T-helper 2 cell treated with Interferon-gamma antibody and Interleukin-4, amounts not matched to agents 100 ng/mL and 5 ng/mL, for 36 hours (primary cell): ENCODE results near the gene MYLK. TPM values are rescaled to one million over a fixed set of nuclear protein-coding genes. Genes with fewer than 3 reads are reported as not detected.
"Not testable (repeated sequence)": the region's sequence is repeated elsewhere in the genome, so short reads cannot be mapped to it uniquely, and the experiment has no call there.

Experiments used
- intact Hi-C: fragments of 100-400 bp; cut with micrococcal nuclease; formaldehyde crosslinking; loops from one replicate; pipeline ENCODE4 v1.15.1; 2023
- total RNA-seq: library from RNA; stranded (reverse); gene quantifications from 2 replicates; pipeline ENCODE4 v1.2.3, GENCODE V29; 2022

MYLK gene
- total RNA-seq, 1 donor from 2014 or later = 0.30 TPM

DNA sequence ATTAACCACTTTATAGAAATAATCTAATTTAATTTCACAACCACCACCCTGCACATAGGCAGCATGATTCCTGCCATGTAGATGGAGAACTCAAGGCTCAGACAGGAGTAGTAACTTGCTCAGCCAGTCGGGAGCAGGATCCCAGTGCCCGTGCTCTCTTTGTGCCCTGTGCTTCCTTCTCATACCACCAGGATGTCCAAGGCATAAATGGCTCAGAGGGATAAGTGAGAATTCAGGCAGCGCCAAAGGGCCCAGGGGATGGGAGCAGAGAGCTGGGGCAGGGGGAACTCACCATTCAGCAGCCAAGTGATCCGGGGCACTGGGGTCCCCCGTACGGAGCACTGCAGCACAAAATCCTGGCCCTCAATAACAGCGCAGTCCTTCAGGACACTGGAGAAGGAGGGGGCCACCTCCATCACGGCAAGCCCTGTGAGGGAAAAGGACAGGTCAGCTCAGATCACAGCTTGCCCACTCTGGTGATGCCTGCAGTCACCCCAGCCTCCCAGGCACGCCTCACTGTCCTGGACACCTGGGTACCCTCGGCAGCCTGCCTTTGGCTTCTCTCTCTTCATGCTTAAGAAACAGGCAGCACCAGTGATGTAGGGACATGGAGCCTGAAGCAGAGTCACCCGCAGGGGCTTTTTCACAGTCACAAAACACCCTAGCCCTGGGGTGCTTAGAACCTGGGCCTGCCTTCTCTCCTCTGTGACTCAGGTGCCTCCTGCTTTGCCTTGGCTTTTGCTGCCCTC is 158.3 kb downstream of the MYLK start:
- intact Hi-C loops = no loop called here

DNA sequence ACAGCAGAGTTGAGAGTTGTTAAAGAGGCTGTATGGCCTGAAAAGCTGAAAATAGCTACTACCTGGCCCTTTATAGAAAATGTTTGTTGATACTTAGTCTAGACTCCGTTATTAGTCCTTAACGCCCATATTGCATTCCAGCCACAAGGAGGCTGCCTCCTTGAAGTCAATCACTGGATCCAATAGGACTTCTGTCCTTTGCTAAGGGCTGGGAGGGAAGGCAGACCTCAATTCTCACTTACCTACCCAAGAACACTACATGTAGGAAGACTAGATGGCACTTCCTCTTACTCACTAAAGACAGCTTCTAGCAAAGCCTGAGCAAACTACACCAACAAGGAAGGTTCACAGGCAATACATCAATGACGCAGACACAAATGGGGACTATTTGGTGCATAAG is 159.8 kb downstream of the MYLK start:
- intact Hi-C loops = no loop called here

GRCh38 chr3:123723522-123724168 is 160.5 kb downstream of the MYLK start:
- intact Hi-C loops = loop anchor here (1.0 to 2.0 kb wide), 2 partner anchors 71 to 81 kb away; no protein-coding TSS in a partner anchor

GRCh38 chr3:123723070-123723469 is 161.1 kb downstream of the MYLK start:
- intact Hi-C loops = loop anchor here (1.0 to 2.0 kb wide), 2 partner anchors 71 to 80 kb away; no protein-coding TSS in a partner anchor

GRCh38 chr3:123722456-123722855 is 161.7 kb downstream of the MYLK start:
- intact Hi-C loops = loop anchor here (2.0 kb wide), 1 partner anchor 80 kb away; no protein-coding TSS in a partner anchor

- intact Hi-C loops = loop anchor here (2.0 kb wide), 1 partner anchor 79 kb away; no protein-coding TSS in a partner anchor
Observed at GRCh38 chr3:123722021-123722420, 162.1 kb downstream of the MYLK start.

- intact Hi-C loops = not testable (repeated sequence)
Observed at GRCh38 chr3:123721095-123721689, 162.9 kb downstream of the MYLK start.

DNA sequence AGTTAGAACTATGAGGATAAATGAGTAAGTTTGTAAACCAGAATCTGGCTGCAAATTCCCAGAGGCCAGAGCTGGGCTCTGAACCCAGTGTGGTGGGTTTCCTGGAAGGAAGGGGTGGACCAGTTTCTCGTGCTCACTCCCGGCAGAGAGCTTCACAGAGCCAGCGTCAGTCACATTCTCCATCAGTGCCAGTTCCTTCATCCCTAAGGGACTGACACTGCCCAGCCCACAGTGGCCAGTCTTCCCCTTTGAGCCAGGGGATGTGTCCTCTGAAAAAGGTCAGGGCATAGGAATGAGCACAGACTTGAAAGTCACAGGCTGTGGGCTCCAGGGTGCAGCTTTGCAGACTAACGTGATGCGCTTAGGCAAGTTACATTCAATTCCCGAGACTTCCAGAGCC is 163.5 kb downstream of the MYLK start:
- intact Hi-C loops = no loop called here

DNA sequence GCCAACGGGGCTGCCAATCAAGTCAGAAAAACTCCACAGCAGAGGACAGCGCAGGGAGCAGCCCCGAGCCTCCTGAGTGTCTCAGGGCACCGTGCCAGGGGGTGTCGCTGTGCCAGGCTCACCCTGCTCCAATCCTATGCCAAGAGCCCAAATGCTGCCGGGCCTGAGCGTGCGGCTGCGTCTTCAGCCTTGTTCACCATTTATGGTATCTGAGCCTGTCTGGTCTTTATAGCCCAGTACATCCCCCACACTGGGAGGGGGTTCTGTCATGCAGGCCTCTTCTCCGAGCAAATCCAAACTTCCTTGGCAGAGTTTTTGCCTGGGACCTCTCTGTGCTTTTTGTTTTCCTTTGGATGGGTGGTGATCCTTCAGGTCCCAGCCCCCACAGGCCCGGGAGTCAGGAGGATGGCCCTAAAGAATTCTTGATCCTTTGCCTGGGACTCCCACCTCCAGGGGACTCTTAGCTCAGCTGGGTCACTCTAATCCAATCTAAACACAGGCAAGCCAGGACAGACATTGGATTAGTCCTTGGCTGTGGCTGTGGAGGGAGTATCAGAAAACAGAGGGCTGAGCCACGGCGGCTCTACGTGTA is 164.2 kb downstream of the MYLK start:
- intact Hi-C loops = no loop called here

DNA sequence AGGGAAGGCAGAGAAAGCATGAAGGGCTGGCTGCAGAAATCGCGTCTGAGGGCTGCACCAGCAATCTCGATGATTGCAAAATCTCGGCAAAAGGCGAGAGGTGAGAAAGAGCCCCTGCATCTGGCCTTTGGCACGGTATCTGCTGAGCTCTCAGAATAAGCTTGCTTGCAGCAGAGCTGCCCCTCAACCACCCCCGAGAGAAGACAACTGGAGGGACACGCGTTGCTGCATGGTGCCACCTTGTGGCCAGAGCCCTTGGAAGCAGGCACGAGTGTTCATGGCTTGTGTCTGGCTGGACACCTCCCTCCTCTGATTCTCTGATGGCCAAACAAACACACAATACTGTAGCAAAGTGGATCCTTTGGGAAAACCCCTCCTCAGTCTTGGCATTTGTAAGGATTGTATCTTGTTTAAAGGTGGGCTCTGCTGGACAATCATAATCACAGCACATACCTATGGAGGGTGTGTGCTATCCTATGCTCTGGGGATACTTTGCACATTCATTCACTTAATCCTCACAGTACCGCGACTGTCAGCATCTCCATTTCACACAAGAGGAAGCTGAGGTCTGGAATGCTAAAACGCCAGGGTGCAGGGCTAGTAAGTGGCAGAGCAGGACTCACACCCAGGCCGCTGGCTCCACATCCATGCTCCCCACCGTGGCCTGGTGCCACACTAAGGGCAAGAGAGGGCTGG is 164.9 kb downstream of the MYLK start:
- intact Hi-C loops = not testable (repeated sequence)

- intact Hi-C loops = no loop called here
Observed at GRCh38 chr3:123718108-123718507, 166.0 kb downstream of the MYLK start.

DNA sequence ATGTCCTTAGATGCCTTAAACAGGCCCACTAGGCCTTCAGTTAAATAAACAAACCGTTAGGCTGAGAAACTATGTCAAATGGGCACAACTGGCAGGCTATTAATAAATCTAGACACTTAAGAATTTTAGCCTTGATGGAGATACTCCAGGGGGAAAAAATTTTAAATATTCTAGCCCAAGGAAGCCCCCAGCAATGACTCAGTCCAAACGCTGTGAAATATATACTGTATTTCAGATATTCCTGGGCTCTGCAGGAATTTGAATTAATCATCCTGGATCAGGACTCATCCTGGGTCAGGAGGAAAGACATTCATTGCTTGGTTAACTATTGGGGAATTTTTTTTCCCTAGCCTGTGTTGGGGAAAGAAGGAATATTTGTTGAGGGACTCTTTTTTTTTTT is 166.7 kb downstream of the MYLK start:
- intact Hi-C loops = not testable (repeated sequence)

GRCh38 chr3:123716411-123716810 is 167.7 kb downstream of the MYLK start:
- intact Hi-C loops = no loop called here

DNA sequence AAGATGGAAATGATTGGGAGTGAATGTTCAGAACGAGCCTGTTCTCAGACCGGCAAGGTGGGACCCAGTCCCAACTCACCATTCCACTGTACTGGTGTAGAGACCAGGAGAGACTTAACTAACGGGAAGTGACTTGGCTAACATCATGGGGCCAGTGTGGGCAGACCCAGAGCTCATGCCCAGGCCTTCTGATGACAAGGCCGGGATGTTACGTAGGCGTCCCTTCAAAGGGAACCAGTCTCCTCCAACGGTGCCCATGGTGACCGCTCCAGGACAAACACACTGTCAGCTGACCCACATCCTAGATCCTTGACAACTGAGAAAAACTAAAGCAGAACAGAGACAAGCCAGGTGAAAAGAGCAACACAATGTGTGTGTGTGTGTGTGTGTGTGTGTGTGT is 170.9 kb downstream of the MYLK start:
- intact Hi-C loops = no loop called here

DNA sequence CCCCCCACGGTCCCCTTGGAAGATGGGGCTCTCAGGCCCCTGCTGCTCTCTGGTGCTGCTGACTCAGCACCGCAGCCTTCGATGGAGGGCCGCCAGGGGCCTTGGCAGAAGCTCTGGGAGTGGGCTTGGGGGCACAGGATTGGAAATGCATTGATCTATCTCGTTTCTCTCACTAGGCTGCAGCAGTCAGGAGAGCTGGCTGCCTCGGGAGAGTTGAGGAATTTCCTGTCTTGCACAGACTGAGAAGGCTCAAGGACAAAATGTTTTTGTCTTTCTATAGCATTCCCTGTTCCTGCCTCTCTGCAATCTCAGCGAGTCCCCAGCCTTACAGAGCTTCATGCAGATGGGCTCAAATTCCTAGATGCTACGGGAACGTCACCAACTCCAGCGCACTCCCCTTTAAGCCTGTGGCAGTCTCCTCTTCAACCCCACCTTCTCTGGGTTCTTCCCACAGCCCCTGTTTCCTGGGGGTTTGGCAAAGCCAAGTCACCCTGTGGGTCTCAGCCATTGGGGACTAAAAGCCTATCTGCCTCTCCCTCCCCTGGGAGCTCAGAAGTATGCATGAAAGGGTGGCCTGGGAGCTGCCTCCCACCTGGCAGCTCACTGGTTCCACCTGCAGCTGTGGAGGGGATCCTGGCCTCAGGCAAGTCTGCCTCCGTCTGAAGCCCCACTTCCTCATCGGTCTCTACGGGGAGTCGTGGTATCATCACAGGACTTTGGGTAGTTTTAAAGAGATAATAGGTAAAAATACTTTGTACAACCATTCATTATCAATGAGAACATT is 171.9 kb downstream of the MYLK start:
- intact Hi-C loops = no loop called here

- intact Hi-C loops = no loop called here
Observed at GRCh38 chr3:123711356-123711755, 172.8 kb downstream of the MYLK start.

GRCh38 chr3:123708531-123708930 is 175.6 kb downstream of the MYLK start:
- intact Hi-C loops = no loop called here

- intact Hi-C loops = not testable (repeated sequence)
Observed at GRCh38 chr3:123707641-123708040, 176.5 kb downstream of the MYLK start.

DNA sequence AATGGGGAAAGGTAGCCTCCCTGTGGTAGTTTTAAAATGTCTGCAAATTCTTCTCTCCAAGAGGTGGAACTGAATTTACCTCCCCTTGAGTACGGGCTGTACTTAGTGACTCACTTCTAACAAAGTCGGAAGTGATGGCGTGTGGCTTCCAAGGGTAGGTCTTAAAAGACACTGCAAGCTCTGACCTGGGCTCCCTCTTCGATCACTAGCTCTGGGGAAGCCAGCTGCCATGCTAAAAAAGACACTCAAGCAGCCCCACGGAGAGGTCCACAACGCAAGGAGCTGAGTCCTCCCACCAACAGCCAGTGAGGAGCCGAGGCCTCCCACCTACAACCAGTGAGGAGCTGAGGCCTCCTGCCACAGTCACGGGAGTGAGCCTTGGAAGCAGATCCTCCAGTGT is 177.3 kb downstream of the MYLK start:
- intact Hi-C loops = no loop called here

- intact Hi-C loops = no loop called here
Observed at GRCh38 chr3:123705488-123706285, 178.4 kb downstream of the MYLK start.
